Measurements from ENCODE around the gene P2RX5. TPM values are rescaled to one million over a fixed set of nuclear protein-coding genes. Genes with fewer than 3 reads are reported as not detected.
A peak's percentile ranks its signal among the peaks of the same experiment; 100 is the strongest.

Gene P2RX5, protein sequence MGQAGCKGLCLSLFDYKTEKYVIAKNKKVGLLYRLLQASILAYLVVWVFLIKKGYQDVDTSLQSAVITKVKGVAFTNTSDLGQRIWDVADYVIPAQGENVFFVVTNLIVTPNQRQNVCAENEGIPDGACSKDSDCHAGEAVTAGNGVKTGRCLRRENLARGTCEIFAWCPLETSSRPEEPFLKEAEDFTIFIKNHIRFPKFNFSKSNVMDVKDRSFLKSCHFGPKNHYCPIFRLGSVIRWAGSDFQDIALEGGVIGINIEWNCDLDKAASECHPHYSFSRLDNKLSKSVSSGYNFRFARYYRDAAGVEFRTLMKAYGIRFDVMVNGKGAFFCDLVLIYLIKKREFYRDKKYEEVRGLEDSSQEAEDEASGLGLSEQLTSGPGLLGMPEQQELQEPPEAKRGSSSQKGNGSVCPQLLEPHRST
- total RNA-seq (10 to 100 TPM in 1 of 5 donors, 1 to 10 TPM in 3, not detected in 1; 3.7 to 37.5 (median 7.1) TPM), polyA plus RNA-seq (1 to 10 TPM in 2 of 3 donors, not detected in 1; 1.1 to 7.1 TPM)
- long read RNA-seq, donor 1, result 0 reads
- long read RNA-seq, donor 2, result 0 reads
- long read RNA-seq, donor 3, result 0 reads
- long read RNA-seq, donor 4, result 0 reads
- long read RNA-seq, donor 5, result 0 reads
- long read RNA-seq, donor 6, result 0 reads
- long read RNA-seq, donor 7, result 0 reads
- long read RNA-seq, donor 8, result 0 reads
- long read RNA-seq, donor 9, result 0 reads
- long read RNA-seq, donor 10, result 0 reads

DNA sequence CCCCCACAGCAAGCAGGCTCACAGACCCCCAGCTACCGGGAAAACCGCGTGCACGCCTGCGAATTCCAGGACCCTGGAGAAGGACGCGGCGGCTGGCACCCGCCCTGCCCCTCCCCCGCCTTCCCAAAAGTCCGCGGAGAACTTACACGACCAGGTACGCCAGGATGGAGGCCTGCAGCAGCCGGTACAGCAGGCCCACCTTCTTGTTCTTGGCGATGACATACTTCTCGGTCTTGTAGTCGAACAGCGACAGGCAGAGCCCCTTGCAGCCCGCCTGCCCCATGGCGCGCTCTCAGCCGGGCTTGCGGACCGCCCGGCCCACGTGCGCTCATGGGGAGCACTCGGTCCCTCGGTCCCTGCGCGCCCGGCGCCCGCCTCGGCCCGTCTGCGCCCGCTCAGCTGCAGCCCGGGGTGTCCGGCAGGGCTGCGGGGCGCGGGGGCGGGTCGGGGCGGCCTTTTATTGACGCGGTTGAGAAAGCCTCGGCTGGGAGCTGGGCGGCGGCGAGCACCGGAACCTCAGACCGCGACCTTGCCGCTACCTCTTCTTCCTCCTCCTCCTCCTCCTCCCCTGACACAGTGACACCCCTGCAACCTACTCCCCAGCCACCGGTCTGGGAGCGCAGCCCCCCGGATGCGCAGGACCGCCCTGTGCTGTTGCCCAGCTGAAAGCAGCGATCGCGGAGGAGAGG is at the start of gene P2RX5:
TSS of gene P2RX5 (minus strand) at position 433 of the 689 bp plus-strand sequence. CDS start at position 283, 150 bp downstream.
- Histone ChIP-seq H3K27me3 (peaks cover 0 to 76% (median 32%) of the 10 kb centered on the region in 3 donors), H3K36me3 (no peaks in the 10 kb centered on the region), H3K4me1 (peaks cover 16 to 27% (median 23%) of the 10 kb centered on the region in 4 donors), H3K4me3 (peak within 1 kb of the TSS; percentile 44 to 69 (median 50)), H3K27ac (peak within 1 kb of the TSS in 1 of 5 donors; percentile 16), H3K9me3 (peaks cover 0 to 13% (median 10%) of the 10 kb centered on the region in 4 donors)
- TF ChIP-seq EP300 (IDR thresholded peaks at IDR 0.05) (no peak), POLR2A (IDR thresholded peaks at IDR 0.05) (no peak), POLR2AphosphoS5 (IDR thresholded peaks at IDR 0.05) (no peak)
- TF ChIP-seq, protein P1, sequence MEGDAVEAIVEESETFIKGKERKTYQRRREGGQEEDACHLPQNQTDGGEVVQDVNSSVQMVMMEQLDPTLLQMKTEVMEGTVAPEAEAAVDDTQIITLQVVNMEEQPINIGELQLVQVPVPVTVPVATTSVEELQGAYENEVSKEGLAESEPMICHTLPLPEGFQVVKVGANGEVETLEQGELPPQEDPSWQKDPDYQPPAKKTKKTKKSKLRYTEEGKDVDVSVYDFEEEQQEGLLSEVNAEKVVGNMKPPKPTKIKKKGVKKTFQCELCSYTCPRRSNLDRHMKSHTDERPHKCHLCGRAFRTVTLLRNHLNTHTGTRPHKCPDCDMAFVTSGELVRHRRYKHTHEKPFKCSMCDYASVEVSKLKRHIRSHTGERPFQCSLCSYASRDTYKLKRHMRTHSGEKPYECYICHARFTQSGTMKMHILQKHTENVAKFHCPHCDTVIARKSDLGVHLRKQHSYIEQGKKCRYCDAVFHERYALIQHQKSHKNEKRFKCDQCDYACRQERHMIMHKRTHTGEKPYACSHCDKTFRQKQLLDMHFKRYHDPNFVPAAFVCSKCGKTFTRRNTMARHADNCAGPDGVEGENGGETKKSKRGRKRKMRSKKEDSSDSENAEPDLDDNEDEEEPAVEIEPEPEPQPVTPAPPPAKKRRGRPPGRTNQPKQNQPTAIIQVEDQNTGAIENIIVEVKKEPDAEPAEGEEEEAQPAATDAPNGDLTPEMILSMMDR (IDR thresholded peaks at IDR 0.05), result no peak
- peak in 1 of 2 donors; percentile 62 for DNase-seq
- intact Hi-C loops (cut with DNase I; ENCODE audit: low total_unique reads), result no loop called here
- WGBS, 5 donors, result 0 to 2% (median 1%) methylated on average over 32 to 65 of the region's 65 CpGs

DNA sequence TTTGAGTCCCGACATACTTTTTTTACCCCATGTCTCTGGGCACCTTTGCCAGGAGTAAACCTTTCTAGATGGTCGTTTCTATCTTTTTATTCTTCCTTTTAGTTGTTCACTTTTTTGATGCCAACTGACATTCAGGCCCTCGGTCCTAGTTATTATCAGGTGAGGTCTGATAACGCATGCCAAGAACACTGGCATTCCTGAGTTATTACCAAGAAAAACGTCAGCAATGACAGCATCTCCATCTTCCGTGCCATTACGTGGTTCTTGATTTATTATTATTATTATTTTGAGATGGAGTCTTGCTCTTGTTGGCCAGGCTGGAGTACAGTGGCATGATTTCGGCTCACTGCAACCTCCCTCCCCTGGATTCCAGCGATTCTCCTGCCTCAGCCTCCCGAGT is 49.1 kb upstream of the P2RX5 start:
- intact Hi-C loops (cut with DNase I; ENCODE audit: low total_unique reads), result no loop called here
- no peak for DNase-seq
- TF ChIP-seq POLR2A (IDR thresholded peaks at IDR 0.05), result no peak
- TF ChIP-seq POLR2AphosphoS5 (IDR thresholded peaks at IDR 0.05), result no peak
- TF ChIP-seq, protein P1 (IDR thresholded peaks at IDR 0.05), result no peak
- TF ChIP-seq EP300 (IDR thresholded peaks at IDR 0.05), result no peak
- WGBS, 5 donors, result 76 to 81% (median 79%) methylated on average over 10 of the region's 10 CpGs
- Histone ChIP-seq H3K4me1 (no peaks in the 10 kb centered on the region), H3K9me3 (no peaks in the 10 kb centered on the region), H3K36me3 (no peaks in the 10 kb centered on the region), H3K27me3 (peaks cover 0 to 3% (median 0%) of the 10 kb centered on the region in 3 donors), H3K27ac (no peak overlapping the region), H3K4me3 (no peak overlapping the region)

DNA sequence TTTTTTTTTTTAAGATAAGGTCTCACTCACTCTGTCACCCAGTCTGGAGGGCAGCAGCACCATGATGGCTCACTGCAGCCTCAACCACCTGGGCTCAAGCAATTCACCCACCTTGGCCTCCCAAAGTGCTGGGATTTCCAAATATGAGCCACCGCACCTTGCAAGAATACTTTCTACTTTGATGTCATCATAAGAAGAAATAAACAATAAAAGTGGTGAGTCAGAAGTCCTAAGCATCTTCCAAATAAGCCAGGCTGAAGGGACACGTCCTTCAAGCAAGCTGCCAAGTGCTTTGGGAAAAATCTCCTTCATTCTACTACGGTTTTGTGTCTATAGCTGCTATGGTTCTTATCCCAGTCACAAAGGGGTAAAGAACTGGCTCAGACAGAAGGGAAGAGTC is 48.1 kb upstream of the P2RX5 start:
- 53 to 86% (median 72%) methylated on average over 3 of the region's 3 CpGs for WGBS, 5 donors
- H3K27ac ChIP-seq, result no peak overlapping the region

DNA sequence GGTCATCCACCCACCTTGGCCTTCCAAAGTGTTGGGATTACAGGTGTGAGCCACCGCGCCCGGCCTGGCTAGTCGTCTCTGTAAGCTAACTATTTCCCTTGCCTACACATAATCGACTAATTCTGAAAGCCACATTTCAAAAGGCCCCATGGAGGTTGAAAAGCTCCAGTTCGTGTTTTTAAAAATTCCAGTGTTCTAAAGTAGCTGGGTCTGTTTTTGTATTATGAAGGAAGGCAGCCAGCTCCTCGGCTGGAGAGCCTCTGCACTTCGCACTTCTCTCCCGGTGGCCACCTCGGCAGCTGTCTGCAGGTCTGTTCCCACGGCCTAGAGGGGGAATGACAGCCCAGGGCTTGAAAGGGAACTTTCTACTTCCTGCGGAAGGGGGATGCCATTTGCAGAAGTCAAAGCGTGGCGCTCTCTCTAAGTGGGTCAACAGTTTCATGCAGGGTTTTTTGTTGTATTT is 44.7 kb upstream of the P2RX5 start:
- DNase-seq, result peak in 1 of 2 donors; percentile 53
- 59 to 71% (median 62%) methylated on average over 14 of the region's 14 CpGs for WGBS, 5 donors
- H3K36me3 ChIP-seq, result no peaks in the 10 kb centered on the region

More for the DNA sequence above, 48.1 kb upstream of the P2RX5 start:
- DNase-seq, result no peak
- intact Hi-C loops (cut with DNase I; ENCODE audit: low total_unique reads), result no loop called here
- Histone ChIP-seq H3K4me3 (no peak overlapping the region), H3K36me3 (no peaks in the 10 kb centered on the region), H3K27me3 (no peaks in the 10 kb centered on the region), H3K4me1 (peaks cover under 1 to 4% (median 1%) of the 10 kb centered on the region in 4 donors), H3K9me3 (no peaks in the 10 kb centered on the region)
- TF ChIP-seq POLR2A (IDR thresholded peaks at IDR 0.05), result no peak
- no peak for TF ChIP-seq EP300 (IDR thresholded peaks at IDR 0.05)
- no peak for TF ChIP-seq POLR2AphosphoS5 (IDR thresholded peaks at IDR 0.05)

More for the DNA sequence above, 44.7 kb upstream of the P2RX5 start:
- Histone ChIP-seq H3K27me3 (no peaks in the 10 kb centered on the region), H3K27ac (no peak overlapping the region), H3K4me3 (no peak overlapping the region), H3K4me1 (peaks cover 13 to 23% (median 19%) of the 10 kb centered on the region in 4 donors), H3K9me3 (no peaks in the 10 kb centered on the region)
- TF ChIP-seq POLR2A (IDR thresholded peaks at IDR 0.05), result no peak
- TF ChIP-seq, protein P1 (IDR thresholded peaks at IDR 0.05), result no peak
- no peak for TF ChIP-seq EP300 (IDR thresholded peaks at IDR 0.05)
- TF ChIP-seq POLR2AphosphoS5 (IDR thresholded peaks at IDR 0.05), result no peak
- intact Hi-C loops (cut with DNase I; ENCODE audit: low total_unique reads), result no loop called here
